Measurements from ENCODE around the gene PLA2G1B.

PLA2G1B gene

GRCh38 chr12:120327593-120327992, at the start of gene PLA2G1B:
PLA2G1B (minus strand) TSS chr12:120327779; CDS start chr12:120327753, 26 bp downstream.
- no peak for DNase-seq

DNA sequence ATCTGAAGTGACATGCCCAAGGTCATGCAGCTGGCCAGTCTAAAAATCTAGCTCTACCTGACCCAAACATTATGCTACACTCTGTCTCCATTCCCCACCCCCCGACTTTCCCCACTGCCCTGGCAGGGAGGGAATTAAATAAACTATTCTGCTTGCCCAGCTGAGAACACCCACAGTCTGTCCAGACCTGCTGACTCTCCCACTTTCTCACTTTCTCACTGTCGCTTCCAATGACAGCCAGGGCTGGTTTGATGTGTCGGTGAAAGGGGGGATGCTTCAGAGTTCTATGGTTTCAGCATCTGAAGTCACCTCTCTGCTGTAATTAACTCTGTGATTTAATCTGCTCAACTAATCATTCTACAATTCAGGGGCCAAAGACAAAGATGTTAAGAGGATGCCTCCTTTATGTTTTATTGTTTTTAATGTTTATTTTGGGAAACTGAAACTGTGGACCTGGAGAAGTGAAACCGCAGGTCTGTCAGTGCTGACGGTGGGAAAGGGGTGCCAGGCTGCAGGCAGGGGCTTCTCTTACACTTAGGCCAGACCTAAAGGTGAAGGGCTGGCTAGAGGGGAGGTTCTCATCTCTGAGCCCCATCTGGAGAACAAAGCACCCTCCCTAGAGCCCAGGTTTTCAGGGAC, 49.5 kb upstream of the PLA2G1B start:
- no peak for DNase-seq

- DNase-seq: no peak
These were observed 48.8 kb upstream of the PLA2G1B start for GRCh38 chr12:120376416-120376815.

DNA sequence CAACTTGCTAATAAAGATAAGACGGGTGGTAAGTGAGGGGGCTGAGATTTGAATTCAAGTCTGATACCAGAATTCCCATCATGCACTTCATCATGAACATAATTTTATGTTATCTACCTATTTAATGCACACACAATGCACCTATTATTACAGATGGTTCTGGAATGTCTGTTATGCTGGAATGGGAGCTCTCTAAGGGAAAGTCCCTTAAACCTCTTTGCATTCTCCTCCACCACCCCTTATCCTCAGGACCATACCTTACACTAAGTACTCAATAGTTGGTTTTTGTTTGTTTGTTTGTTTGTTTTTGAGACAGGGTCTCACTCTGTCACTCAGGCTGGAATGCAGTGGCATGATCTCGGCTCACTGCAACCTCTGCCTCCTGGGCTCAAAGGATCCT, 48.4 kb upstream of the PLA2G1B start:
- DNase-seq: no peak

DNA sequence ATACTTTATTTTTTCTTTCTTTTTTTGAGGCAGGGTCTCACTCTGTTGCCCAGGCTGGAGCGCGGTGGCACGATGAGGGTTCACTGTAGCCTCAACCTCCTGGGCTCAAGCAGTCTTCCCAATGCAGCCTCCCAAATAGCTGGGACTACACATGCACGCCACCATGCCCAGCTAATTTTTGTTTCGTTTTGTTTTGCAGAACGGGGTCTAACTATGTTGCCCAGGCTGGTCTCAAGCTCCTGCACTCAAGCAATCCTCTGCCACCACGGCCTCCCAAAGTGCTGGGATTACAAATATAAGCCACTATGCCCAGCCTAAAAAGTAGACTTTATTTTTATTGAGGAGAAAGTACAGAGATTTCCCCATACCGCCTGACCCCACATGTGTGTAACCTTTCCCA, 46.1 kb upstream of the PLA2G1B start:
- no peak for DNase-seq

DNA sequence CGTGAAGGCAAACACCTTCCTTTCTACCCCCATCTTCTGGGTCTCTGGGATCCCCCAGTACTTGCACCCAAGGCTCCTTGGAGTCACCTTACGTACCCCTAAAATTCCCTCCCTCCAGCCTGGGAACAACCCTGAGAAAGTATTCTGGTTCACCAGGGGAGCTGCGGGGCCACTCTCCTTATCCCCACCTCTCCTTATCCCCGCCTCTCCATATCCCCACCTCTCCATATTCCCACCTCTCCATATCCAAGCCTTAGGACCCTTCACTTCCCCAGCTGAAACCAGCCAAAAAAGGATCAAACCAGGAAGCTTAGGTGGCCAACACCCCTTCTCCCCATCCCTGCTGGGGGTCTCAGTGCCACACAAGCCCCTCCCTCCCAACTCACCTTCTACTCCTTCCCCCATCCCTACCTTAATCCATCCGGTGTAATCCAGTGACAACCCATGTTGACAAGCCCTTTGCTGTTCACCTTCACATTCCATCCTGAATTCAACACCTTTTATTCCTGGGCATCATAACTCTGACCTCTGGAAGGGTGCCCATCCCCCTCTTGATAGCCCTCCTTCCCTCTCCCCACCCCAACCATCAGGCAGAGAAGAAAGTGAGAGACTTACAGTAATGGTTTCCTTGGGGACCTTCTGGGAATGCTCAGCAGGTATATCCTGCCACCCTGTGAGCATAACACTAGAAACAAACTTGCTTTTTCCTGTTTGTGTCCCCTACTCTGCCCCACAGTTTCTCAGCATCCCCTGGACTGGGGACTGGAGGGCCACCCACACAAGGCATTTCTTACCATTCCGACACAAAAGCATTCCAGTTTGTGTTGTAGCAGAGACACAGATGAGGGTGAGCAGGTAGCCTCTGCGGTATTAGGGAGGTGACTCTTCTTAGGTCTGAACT, 43.0 kb upstream of the PLA2G1B start:
- no peak for DNase-seq

- no peak for DNase-seq
These were observed 42.2 kb upstream of the PLA2G1B start for GRCh38 chr12:120369603-120370342.

DNA sequence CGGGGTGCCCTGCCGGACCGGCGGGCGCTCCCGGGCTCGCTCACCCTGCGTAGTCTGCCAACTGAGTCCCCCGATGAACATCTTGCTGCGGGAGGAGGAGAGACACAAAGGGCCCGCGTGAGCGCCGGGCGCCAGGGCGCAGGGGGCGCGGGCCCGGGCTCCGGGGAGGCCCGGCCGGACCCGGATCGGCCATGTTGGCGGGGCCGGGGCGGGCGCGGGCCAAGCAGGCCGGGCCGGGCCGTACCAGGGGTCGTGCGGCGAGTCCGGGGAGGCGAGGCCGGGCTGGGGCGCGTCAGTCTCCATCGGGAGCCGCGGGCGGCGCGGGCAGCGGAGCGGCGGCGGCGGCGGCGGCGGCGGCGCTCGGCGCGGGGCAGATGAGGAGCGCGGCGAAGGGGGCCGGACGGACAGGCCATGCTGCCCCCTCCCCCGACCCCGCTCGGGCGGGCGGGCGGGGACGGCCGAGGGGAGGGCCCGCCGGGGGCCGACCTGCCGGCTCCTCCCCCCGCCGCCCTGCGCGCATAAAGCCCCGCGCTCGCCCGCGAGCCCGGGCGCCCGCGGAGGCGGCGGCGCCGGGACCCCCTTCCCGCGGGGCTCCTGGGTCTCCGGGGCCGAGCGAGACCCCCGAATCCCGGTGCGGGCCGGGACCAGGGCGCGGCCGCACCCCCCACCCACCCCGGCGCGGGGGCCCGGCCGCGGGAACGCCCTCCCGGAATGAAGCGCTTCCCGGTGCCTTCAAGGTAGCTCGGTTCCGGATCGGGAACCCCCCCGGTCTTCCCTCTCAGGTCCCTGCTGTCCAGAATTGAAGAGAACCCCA, 41.4 kb upstream of the PLA2G1B start, which contains the start of gene MSI1:
Gene MSI1 (minus strand): TSS at position 376 of the 814 bp plus-strand sequence. CDS start 73 bp downstream, at position 303.
- DNase-seq: no peak

GRCh38 chr12:120367924-120368788, 40.6 kb upstream of the PLA2G1B start:
- no peak for DNase-seq

DNA sequence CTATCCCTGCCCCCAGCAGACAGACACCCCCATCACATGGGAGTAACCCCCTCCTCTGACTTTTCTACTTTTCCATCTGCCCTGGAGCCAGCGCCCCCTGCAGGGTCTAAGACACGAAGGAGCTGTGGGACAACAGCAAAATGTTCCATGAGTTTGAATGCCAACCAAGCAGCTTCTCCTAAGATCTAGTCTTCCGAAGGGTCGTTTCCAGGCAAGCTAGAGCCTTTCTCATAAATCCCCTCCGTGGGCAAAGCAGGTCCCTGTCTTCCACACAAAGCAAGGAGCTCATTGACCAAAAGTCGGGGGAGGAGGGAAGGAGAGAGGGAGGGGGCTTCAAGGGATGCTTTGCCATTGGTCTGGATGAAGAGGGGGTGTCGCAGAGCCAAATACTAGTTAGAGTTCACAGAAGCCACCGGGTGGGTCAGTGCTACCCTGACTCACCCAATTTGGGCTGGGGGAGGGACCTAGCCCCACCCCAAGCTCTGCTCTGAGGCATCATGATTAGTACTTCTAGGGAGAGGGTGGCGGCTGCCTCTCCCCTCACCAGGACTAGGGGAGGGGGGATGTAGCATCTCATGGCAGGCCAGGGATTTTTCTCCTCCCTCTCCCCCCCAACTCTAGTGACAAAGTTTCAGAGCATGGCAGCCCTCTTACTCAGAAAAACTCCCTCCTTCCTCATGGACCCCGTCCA, 39.8 kb upstream of the PLA2G1B start:
- DNase-seq: no peak

GRCh38 chr12:120366845-120367232, 39.3 kb upstream of the PLA2G1B start:
- DNase-seq: no peak

- DNase-seq: no peak
These were observed 38.7 kb upstream of the PLA2G1B start for GRCh38 chr12:120366341-120366705.

DNA sequence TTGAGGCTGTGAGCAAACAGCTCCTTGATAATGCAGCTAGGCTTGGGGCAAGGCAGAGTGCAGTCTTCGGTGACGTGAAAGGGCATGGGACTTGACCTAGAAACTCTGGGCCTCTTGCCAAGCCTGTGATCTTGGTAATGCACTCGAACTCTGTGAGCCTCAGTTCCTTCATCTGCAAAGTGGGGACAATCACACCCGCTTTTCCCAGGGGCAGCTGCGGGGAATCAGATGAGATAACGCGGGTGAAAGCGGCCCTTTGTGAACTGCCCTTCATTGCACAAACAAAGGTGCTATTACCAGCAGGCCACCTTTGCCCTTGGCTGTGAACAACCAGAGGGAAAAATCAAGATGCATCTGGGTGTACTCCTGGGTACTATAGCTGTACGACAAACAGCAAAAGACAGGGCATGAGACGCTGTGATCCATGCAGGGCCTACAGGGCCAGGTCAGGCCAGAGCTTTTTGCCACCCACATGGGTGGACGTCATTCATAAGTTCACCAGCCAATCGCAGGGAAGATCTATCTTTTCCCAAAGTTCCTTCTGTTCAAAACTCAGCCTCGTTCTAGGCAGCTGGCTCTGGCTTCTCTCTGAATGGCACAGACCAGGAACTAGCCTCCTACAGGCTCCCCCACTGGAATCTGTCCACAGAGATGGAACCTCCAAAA, 38.2 kb upstream of the PLA2G1B start:
- no peak for DNase-seq

- no peak for DNase-seq
These were observed 36.9 kb upstream of the PLA2G1B start for GRCh38 chr12:120364487-120364886.

GRCh38 chr12:120363274-120363855, 35.8 kb upstream of the PLA2G1B start:
- DNase-seq: no peak

GRCh38 chr12:120362516-120363273, 35.1 kb upstream of the PLA2G1B start:
- no peak for DNase-seq

GRCh38 chr12:120361506-120362208, 34.1 kb upstream of the PLA2G1B start:
- peak; percentile 31 for DNase-seq

DNA sequence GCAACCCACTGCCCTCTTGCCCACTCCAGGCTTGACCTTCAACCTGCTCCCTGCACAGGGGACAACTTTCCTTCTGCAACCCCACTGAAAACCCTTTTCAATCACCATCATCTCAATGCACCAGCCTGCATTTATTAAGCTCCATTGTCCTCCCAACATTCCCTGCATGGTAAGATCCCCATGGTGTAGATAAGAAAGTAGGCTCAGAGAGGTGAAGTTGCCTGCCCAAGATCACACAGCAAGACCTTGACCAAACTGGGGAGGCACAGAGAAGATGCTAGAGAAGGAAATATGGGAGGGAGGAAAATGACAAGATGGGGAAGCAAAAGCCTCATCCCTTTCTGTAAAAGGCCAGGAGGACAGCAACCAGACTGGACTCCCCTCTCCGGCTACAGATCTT, 31.5 kb upstream of the PLA2G1B start:
- no peak for DNase-seq

Data from NCI-H526 treated with DMSO at 0.1 percent for 48 hours (cell line).